MM.1S (cell line): ENCODE data around the gene HNRNPA3.
"Not testable (repeated sequence)": the region's sequence is repeated elsewhere in the genome, so short reads cannot be mapped to it uniquely, and the experiment has no call there.

ENCODE experiments used
- DNase-seq: peaks from one replicate; pipeline ENCODE4 v3.0.0-alpha.2; 2015
- H2AFZ ChIP-seq: fragments of 300-600 bp; sonication (generic); 2 replicates; pipeline ENCODE4 v1.6.0; 2016; ENCODE audit warnings: antibody characterized with exemption, low read length
- H3F3A ChIP-seq: fragments of 300-600 bp; sonication (generic); 2 replicates; pipeline ENCODE4 v1.6.1; 2016; ENCODE audit warnings: mild to moderate bottlenecking, antibody characterized with exemption, low read length, moderate library complexity, mixed read lengths; ENCODE audit not compliant: insufficient read depth
- H3K27ac ChIP-seq: fragments of 300-600 bp; sonication (generic); 2 replicates; pipeline ENCODE4 v1.5.1; 2016; ENCODE audit warnings: mild to moderate bottlenecking, low read length
- H3K27me3 ChIP-seq: fragments of 300-600 bp; sonication (generic); replicated peaks from 2 replicates; pipeline ENCODE4 v1.6.0; 2016; ENCODE audit warnings: low read length; ENCODE audit not compliant: insufficient read depth
- H3K36me3 ChIP-seq: fragments of 300-600 bp; sonication (generic); replicated peaks from 2 replicates; pipeline ENCODE4 v1.6.1; 2016; ENCODE audit warnings: mild to moderate bottlenecking, low read length, mixed read lengths; ENCODE audit not compliant: insufficient read depth
- H3K4me1 ChIP-seq: fragments of 300-600 bp; sonication (generic); 2 replicates; pipeline ENCODE4 v1.6.1; 2016; ENCODE audit warnings: low read length, mixed read lengths
- H3K4me2 ChIP-seq: fragments of 300-600 bp; sonication (generic); 2 replicates; pipeline ENCODE4 v1.6.0; 2016; ENCODE audit warnings: low read depth, low read length
- H3K4me3 ChIP-seq: fragments of 300-600 bp; sonication (generic); 2 replicates; pipeline ENCODE4 v1.5.1; 2016; ENCODE audit warnings: low read length, mixed read lengths
- H3K79me2 ChIP-seq: fragments of 300-600 bp; sonication (generic); 2 replicates; pipeline ENCODE4 v1.6.1; 2016; ENCODE audit warnings: mixed run types, low read length, mixed read lengths
- H3K9ac ChIP-seq: fragments of 300-600 bp; sonication (generic); 2 replicates; pipeline ENCODE4 v1.6.1; 2016; ENCODE audit warnings: low read length, mixed read lengths
- H3K9me2 ChIP-seq: fragments of 300-600 bp; sonication (generic); replicated peaks from 2 replicates; pipeline ENCODE4 v1.6.1; 2016; ENCODE audit warnings: mild to moderate bottlenecking, low read length, mixed read lengths; ENCODE audit not compliant: insufficient read depth
- H3K9me3 ChIP-seq: fragments of 300-600 bp; sonication (generic); replicated peaks from 2 replicates; pipeline ENCODE4 v1.6.1; 2016; ENCODE audit warnings: mild to moderate bottlenecking, low read length, mixed read lengths; ENCODE audit not compliant: insufficient read depth
- H4K20me1 ChIP-seq: fragments of 300-600 bp; sonication (generic); 2 replicates; pipeline ENCODE4 v1.6.1; 2016; ENCODE audit warnings: mild to moderate bottlenecking, low read length, moderate library complexity, mixed read lengths; ENCODE audit not compliant: insufficient read depth
- EZH2 ChIP-seq: fragments of 300-600 bp; sonication (generic); optimal IDR thresholded peaks from 2 replicates; pipeline ENCODE3; 2017; ENCODE audit warnings: low read depth, mild to moderate bottlenecking, antibody characterized with exemption, low read length, mixed read lengths
- EZH2phosphoT487 ChIP-seq: fragments of 300-600 bp; sonication (generic); IDR thresholded peaks from 2 replicates; pipeline ENCODE4 v1.6.1; 2018; ENCODE audit warnings: antibody characterized with exemption, low read length
- TF ChIP-seq, protein P1 (sequence below): fragments of 300-600 bp; sonication (generic); IDR thresholded peaks from 2 replicates; pipeline ENCODE4 v1.5.1; 2016; ENCODE audit warnings: antibody characterized with exemption, low read length, mixed read lengths

The HNRNPA3 gene

DNA sequence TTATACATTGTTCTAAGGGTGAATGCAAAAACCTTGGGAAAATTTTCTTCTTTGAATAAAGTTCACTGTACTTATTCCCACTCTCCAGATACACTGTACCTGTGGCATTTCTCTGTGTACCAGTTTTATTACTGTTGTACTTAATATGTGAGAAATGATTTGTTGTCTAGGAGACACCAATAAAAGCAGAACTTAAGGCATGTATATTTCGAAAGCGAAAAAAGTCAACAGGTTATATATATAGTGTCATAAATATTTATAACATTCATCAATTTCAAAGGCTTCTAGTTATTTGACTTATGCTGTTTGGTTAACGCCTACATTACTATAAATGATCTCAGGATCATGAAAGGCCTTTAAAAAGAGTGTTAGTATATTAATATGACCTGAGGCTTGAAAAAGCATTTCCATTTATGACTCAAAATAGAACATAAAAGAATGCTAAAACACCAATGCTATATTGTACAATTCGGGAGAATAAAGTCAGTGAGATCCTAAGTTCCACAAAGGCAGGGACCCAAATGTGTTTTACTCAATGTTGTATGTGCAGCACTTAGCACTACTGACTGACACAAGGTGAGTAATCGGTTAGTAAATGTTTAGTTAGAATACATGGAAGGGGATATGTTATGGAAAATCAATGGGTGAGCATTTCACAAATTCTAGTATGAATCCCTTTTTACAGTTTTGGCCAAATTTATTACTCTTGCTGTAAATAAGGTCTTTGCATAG lies 32.2 kb upstream of the HNRNPA3 start:
- H3K9me3 ChIP-seq, result no peaks in the 10 kb centered on the region
- no peaks in the 10 kb centered on the region for H3K9me2 ChIP-seq
- H3K36me3 ChIP-seq, result no peaks in the 10 kb centered on the region
- no peak overlapping the region for H3K4me2 ChIP-seq
- H3K4me3 ChIP-seq, result no peak overlapping the region
- no peaks in the 10 kb centered on the region for H3K4me1 ChIP-seq
- TF ChIP-seq EZH2phosphoT487 (no peak), EZH2 (no peak)
- TF ChIP-seq, protein P1, sequence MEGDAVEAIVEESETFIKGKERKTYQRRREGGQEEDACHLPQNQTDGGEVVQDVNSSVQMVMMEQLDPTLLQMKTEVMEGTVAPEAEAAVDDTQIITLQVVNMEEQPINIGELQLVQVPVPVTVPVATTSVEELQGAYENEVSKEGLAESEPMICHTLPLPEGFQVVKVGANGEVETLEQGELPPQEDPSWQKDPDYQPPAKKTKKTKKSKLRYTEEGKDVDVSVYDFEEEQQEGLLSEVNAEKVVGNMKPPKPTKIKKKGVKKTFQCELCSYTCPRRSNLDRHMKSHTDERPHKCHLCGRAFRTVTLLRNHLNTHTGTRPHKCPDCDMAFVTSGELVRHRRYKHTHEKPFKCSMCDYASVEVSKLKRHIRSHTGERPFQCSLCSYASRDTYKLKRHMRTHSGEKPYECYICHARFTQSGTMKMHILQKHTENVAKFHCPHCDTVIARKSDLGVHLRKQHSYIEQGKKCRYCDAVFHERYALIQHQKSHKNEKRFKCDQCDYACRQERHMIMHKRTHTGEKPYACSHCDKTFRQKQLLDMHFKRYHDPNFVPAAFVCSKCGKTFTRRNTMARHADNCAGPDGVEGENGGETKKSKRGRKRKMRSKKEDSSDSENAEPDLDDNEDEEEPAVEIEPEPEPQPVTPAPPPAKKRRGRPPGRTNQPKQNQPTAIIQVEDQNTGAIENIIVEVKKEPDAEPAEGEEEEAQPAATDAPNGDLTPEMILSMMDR, result no peak
- H3K9ac ChIP-seq, result no peak overlapping the region
- no peak for DNase-seq
- no peak overlapping the region for H3K27ac ChIP-seq
- H4K20me1 ChIP-seq, result no peaks in the 10 kb centered on the region
- H3K27me3 ChIP-seq, result no peaks in the 10 kb centered on the region
- no peaks in the 10 kb centered on the region for H3K79me2 ChIP-seq
- no peaks in the 10 kb centered on the region for H3F3A ChIP-seq
- no peak overlapping the region for H2AFZ ChIP-seq

DNA sequence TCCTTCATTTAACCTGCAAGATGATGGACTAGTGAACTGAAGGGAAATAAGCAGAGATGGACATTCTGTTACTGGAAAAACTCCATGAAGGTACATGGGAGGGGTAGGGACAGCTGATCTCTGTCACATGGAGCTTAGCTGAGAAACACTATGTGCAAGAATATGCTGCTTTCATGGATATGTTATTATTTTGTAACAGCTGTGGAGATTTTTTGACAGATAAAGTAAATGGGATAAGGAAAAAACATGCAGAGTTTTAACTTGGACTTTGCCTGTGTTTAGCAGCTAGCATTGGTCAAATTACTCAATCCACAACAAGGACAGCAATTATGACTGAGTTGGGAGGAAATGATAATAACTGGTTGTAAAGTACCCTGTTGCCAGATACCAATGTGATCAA lies 28.7 kb upstream of the HNRNPA3 start:
- Histone ChIP-seq H3K27me3 (no peaks in the 10 kb centered on the region), H3K4me2 (no peak overlapping the region), H3K36me3 (no peaks in the 10 kb centered on the region), H4K20me1 (no peaks in the 10 kb centered on the region), H3K4me3 (no peak overlapping the region), H2AFZ (no peak overlapping the region), H3K4me1 (no peaks in the 10 kb centered on the region), H3K9me3 (no peaks in the 10 kb centered on the region), H3K9ac (no peak overlapping the region), H3K9me2 (no peaks in the 10 kb centered on the region), H3K27ac (no peak overlapping the region), H3F3A (no peaks in the 10 kb centered on the region), H3K79me2 (no peaks in the 10 kb centered on the region)
- TF ChIP-seq EZH2phosphoT487, result no peak
- TF ChIP-seq, protein P1, result no peak
- TF ChIP-seq EZH2, result no peak
- no peak for DNase-seq

DNA sequence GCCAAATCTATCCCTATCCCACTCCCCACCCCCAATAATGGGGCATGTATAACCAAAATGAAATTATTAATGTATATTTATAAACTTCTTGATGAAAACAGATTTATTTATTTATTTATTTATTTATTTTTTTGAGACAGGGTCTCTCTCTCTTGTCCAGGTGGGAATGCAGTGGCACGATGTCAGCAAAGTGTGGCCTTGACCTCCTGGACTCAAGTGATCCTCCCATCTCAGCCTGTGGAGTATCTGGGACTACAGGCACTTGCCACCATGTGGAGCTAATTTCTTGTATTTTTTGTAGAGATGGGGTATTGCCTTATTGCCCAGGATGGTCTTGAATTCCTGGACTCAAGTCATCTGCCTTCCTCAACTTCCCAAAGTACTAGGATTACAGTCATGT lies 28.0 kb upstream of the HNRNPA3 start:
- Histone ChIP-seq H3K36me3 (no peaks in the 10 kb centered on the region), H3F3A (no peaks in the 10 kb centered on the region), H3K9ac (no peak overlapping the region), H3K27me3 (no peaks in the 10 kb centered on the region), H3K79me2 (no peaks in the 10 kb centered on the region), H3K4me3 (no peak overlapping the region), H4K20me1 (no peaks in the 10 kb centered on the region), H2AFZ (no peak overlapping the region), H3K4me2 (no peak overlapping the region), H3K9me2 (no peaks in the 10 kb centered on the region), H3K4me1 (no peaks in the 10 kb centered on the region), H3K27ac (no peak overlapping the region), H3K9me3 (no peaks in the 10 kb centered on the region)
- no peak for TF ChIP-seq EZH2
- TF ChIP-seq EZH2phosphoT487, result no peak
- TF ChIP-seq, protein P1, result no peak
- no peak for DNase-seq

DNA sequence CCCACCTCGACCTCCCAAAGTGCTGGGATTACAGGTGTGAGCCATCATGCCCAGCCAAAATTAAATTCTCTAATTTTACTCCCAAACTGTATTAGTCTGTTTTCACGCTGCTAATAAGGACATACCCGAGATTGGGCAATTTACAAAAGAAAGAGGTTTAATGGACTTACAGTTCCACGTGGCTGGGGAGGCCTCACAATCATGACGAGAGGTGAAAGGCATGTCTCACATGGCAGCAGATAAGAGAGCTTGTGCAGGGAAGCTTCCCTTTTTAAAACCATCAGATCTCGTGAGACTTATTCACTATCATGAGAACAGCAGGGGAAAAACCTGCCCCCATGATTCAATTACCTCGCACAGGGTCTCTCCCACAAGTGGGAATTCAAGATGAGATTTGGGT lies 26.6 kb upstream of the HNRNPA3 start:
- H3K79me2 ChIP-seq, H3F3A ChIP-seq, H3K4me1 ChIP-seq: not testable (repeated sequence)

More for the DNA sequence above, 26.6 kb upstream of the HNRNPA3 start:
- H3K4me3 ChIP-seq, H3K27ac ChIP-seq, H2AFZ ChIP-seq, H3K9ac ChIP-seq, H3K9me2 ChIP-seq, H3K27me3 ChIP-seq, H3K4me2 ChIP-seq, DNase-seq, H3K9me3 ChIP-seq, H3K36me3 ChIP-seq, H4K20me1 ChIP-seq: not testable (repeated sequence)
